Stimulated activated CD4-positive, alpha-beta T cell treated with anti-CD3 and anti-CD28 coated beads, Interleukin-12 subunit alpha, Interleukin-12 subunit beta, amount 100 ng/mL, for 24 hours (primary cell): ENCODE data around the gene OR51A7.
"Not testable (repeated sequence)": the region's sequence is repeated elsewhere in the genome, so short reads cannot be mapped to it uniquely, and the experiment has no call there.

Experiments used
- DNase-seq, 2 experiments: peaks; one replicate each; pipeline ENCODE4 v3.0.0-alpha.2; 2020; ENCODE audit warnings: low read depth in 2 of 2

The OR51A7 gene, protein sequence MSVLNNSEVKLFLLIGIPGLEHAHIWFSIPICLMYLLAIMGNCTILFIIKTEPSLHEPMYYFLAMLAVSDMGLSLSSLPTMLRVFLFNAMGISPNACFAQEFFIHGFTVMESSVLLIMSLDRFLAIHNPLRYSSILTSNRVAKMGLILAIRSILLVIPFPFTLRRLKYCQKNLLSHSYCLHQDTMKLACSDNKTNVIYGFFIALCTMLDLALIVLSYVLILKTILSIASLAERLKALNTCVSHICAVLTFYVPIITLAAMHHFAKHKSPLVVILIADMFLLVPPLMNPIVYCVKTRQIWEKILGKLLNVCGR

DNA sequence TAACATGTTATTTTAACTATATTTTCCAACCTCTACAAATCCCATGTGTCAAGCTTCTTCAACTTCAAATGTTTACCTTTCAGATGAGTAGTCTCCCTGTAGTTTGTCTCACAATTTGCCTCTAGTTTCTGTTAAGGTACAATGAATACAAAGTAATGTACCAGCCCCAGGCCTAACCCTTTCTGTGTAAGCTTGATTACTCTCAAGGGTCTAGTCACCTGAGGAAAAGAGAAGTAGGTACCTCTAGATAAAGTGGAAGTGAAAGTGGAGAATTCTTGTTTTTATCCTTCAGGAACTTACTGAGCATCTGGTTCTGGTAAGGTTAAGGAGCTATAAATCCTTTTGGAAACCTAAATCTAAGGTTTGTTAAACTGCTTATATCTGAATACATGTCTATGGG, at the start of gene OR51A7:
Gene OR51A7 (plus strand): TSS at position 300 of the 400 bp plus-strand sequence. CDS start 3,587 bp downstream, outside the sequence.
- DNase-seq: no peak

DNA sequence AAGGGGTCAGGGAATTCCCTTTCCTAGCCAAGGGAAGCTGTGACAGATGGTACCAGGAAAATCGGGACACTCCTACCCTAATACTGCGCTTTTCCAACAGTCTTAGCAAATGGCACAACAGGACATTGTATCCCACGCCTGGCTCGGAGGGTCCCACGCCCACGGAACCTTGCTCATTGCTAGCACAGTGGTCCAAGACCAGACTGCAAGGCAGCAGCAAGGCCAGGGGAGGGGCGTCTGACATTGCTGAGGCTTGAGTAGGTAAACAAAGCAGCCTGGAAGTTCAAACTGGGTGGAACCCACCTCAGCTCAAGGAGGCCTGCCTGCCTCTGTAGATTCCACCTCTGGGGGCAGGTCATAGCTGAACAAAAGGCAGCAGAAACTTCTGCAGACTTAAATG, 49.3 kb upstream of the OR51A7 start:
- DNase-seq: not testable (repeated sequence)

DNA sequence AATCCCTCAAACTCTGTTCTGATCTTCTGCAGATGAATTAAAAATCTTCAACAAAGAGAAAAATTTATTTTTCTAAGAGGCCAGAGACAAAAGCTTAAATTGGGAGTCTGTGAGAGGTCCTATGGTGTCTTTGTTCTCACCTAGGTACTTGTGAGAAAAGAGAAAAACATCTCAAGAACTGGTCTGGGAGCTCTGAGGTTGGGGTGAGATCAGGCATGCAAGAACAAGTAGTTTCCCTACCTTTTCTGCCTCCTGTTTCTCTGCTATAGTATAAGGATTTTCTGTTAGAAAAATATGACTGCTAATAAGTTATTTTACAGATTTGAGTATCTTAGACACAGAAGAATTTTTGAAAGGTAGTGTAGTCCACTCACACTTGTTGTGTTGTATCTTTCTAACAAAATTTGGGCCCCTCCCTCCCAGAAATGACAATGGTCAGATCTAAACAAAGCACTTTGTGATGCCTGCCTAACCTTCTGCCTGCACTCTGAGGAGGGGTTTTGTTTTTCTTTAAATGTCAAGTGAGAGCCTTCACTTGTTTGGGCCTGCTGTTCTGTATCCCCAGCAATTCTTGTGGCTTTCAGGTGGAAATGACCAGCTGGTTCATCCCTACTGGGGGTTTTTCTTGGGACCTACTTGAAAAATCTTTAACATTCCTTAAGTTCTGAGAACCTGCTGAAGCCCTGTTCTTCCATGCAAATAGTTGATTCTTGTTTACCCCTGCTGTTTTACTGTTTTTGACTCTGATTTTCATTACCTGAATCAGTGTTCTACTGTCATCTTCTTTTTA, 40.9 kb upstream of the OR51A7 start:
- no peak for DNase-seq

DNA sequence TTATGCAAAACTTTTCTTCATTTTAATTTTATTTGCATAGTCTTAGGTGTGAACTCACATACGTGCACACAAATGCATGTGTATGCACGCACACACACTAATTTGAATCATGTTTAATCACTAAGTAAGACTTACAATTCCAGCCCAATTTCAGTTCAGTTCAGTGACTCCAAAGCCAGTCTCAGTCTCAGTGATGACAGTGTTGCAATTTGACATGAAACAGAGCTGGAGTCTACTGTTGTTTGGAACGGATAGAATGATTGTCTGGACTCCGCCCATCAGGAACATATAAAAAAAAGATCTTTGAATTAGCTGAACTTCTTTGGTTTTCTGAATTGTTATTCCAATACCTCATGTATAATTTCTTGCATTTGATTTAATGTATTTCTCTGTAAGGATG, 39.7 kb upstream of the OR51A7 start:
- DNase-seq: no peak

- no peak for DNase-seq
These were observed 37.7 kb upstream of the OR51A7 start for GRCh38 chr11:4865855-4866254.

- no peak for DNase-seq
These were observed 22.4 kb upstream of the OR51A7 start for GRCh38 chr11:4881188-4881587.

DNA sequence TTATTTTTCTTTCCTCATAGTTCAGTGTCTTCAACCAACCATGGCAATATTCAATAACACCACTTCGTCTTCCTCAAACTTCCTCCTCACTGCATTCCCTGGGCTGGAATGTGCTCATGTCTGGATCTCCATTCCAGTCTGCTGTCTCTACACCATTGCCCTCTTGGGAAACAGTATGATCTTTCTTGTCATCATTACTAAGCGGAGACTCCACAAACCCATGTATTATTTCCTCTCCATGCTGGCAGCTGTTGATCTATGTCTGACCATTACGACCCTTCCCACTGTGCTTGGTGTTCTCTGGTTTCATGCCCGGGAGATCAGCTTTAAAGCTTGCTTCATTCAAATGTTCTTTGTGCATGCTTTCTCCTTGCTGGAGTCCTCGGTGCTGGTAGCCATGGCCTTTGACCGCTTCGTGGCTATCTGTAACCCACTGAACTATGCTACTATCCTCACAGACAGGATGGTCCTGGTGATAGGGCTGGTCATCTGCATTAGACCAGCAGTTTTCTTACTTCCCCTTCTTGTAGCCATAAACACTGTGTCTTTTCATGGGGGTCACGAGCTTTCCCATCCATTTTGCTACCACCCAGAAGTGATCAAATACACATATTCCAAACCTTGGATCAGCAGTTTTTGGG, 21.6 kb upstream of the OR51A7 start, which contains the start of gene OR51T1:
Gene OR51T1 (plus strand): TSS at position 41 of the 641 bp plus-strand sequence. CDS start 0 bp downstream, at position 41.
- DNase-seq: no peak

DNA sequence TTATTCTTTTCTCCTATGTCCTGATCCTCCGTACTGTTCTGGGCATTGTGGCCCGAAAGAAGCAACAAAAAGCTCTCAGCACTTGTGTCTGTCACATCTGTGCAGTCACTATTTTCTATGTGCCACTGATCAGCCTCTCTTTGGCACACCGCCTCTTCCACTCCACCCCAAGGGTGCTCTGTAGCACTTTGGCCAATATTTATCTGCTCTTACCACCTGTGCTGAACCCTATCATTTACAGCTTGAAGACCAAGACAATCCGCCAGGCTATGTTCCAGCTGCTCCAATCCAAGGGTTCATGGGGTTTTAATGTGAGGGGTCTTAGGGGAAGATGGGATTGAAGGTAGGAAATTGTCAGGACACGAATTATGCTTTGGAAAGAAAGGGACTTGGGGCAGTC, 21.0 kb upstream of the OR51A7 start:
- no peak for DNase-seq

GRCh38 chr11:4884361-4884760, 19.2 kb upstream of the OR51A7 start:
- DNase-seq: no peak

GRCh38 chr11:4886186-4886585, 17.4 kb upstream of the OR51A7 start:
- no peak for DNase-seq

- no peak for DNase-seq
These were observed 16.0 kb upstream of the OR51A7 start for GRCh38 chr11:4887591-4887990.

GRCh38 chr11:4890279-4890678, 13.3 kb upstream of the OR51A7 start:
- DNase-seq: no peak

DNA sequence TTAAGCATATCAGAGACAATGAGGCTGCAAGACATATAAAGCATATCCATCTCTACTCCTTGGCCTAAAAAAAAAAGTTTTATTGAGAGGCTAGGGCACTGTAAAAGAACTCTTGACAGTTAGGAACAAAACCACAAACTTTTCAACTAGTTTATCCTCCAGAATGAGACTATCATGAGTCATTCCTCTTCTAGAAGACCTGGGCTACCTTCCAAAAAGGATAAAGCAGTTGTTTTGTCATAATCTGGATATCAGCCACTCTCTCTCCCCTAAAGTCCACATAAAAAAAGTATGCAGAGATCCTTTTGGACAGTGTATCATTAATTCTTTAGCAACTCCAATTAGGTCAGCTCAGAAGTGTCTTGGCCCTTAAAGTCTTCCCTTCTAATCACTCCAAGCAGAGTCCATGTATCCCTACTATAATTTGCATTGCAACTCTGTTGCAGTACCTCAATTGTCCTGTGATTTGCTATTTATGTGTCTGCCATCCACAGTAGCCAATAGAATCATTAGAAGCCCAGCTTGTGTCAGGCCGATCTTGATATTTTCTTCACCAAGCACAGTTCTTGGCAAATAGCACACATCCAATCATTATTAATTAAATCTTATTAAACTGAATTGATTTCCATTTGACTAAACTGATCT, 11.5 kb upstream of the OR51A7 start:
- DNase-seq: no peak

DNA sequence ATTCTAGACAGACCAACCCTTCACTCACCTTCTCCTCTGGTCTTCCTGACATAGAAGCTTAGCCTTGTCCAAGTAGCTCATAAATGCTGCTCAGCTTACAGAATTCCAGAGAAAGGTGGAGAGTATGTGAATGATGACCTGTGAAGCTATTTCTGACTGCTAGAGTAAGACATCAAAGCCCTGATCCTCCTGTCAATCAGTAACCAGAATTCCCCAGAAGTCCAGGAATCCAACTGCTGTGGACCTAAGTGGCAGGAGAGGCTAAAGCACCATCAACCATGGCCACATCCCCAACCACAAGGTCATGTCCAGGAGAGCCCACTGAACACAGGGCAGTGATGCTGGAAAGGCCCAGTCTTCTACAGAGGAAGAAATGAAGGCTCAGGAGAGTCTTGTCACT, 13.0 kb downstream of the OR51A7 start:
- DNase-seq: no peak

DNA sequence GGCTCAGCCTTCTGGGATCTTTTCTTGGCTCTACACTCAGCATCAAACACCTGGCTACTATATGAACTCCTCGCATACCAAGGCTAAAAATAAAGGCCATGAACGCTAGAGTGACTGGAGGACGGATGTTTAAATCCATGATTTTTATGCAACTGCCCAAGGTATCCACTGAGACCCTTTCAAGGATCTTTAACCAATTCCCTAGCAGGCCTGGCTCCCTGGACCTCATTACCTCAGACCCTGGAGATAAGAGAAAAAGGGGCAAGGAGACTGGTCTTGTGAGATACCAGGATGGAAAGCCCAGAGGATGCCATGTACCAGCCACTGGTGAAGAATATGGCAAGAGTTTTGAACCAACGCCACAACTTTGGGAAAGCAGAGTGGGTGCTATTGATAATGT, 15.7 kb downstream of the OR51A7 start, which contains the start of gene OR51G2:
Gene OR51G2 (minus strand): TSS at position 101 of the 400 bp plus-strand sequence. CDS start 3,687 bp downstream, outside the sequence.
- no peak for DNase-seq

- DNase-seq: no peak
These were observed 18.2 kb downstream of the OR51A7 start for GRCh38 chr11:4921796-4922195.

GRCh38 chr11:4922304-4922703, 18.7 kb downstream of the OR51A7 start:
- no peak for DNase-seq

- DNase-seq: no peak
These were observed 20.7 kb downstream of the OR51A7 start, which contains the start of gene OR51G1 for GRCh38 chr11:4924239-4924638. TSS of gene OR51G1 (minus strand) at chr11:4924339. CDS start at chr11:4924339, 0 bp downstream.

DNA sequence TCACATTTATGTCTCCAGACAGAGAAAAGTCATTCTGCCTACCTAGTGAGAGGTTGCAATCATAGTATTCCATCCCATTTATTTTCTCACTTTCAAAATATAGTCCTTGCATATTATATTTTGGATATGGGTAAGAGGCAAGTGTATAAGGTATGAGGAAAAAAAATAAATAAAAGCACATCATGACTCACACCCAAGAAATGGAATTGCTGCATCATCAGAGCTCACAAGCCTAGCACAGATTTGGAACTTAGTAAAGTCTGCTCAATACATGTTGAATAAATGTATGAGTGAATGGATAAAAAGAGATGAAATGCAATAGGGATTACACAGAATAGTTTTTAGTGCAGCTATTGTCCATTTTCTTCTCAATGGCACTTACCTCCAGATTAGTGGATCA, 23.0 kb downstream of the OR51A7 start:
- no peak for DNase-seq

- no peak for DNase-seq
These were observed 29.2 kb downstream of the OR51A7 start for GRCh38 chr11:4932751-4933150.

DNA sequence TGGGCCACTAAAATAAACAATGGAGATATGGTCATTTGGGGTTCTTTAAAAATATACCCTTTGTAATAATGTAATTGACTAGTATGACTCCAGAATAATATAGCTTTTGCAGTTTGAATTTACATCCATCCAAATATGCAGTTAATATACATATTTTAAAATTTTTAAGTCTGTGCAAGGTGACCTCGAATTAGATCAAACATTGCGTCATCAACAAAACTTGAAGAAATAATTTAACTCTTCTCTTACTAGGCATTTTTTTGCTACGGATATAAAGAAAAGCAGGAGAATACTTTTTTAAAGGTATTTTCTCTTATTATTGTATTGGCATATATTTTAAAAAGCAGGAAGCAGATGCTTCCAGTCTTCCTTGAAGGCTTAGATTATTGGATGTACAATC, 33.2 kb downstream of the OR51A7 start:
- DNase-seq: no peak

DNA sequence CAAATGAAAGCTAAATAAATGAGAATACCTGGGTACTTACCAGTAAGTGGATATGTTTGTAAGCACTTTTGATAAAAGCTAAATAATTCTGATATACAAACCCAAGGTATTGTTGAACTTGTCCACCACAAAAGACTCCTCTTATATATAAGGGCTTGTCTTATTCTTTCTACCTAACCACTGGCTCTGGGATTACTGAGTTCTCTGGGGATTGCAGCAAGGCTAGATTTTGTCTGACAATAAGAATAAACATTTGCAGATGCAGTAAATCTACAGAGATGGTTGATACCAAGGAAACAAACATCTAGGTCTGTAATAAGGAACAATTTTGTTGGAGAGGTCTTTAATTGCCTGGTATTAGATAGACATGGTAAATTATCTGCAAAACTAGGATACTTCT, 43.9 kb downstream of the OR51A7 start, which contains the start of gene OR51A4:
Gene OR51A4 (minus strand): TSS at position 101 of the 400 bp plus-strand sequence. CDS start 505 bp downstream, outside the sequence.
- no peak for DNase-seq
